Left cardiac atrium (tissue), 4 donors: ENCODE measurements around the gene C22orf31. TPM values are rescaled to one million over a fixed set of nuclear protein-coding genes. Genes with fewer than 3 reads are reported as not detected.

Experiments
- ATAC-seq, 2 donors: fragments of 200-7000 bp; cut with Tn5 transposase; one replicate each; pipeline ENCODE4 v1.9.1; 2020; ENCODE audit warnings: mild to moderate bottlenecking in 2 of 2, moderate library complexity in 2 of 2
- DNase-seq: peaks from one replicate; pipeline ENCODE4 v3.0.0-alpha.2; 2020
- intact Hi-C, 2 donors: fragments of 100-400 bp; cut with DNase I; formaldehyde crosslinking; loops; one replicate each; pipeline versions ENCODE4 v1.14.1 to v1.15.1; 2022 to 2023
- total RNA-seq, 2 donors: library from RNA; stranded (reverse); fragmentation: NEBNext Ultra II Directional; extraction: Animal tissue kit (Norgen Biotek cat#: 25700); gene quantifications; one replicate each; pipeline ENCODE4 v1.2.1, GENCODE V29; 2021
- donor health status: DM: no; HTN: yes; CAD: no.
- donor health status: DM: no; HTN: yes; CAD: no; lungs with severe emphysema.
- donor health status: DM: yes; HTN: yes; CAD: no.
- donor health status: Dilated cardiomyopathy.

Gene C22orf31
- total RNA-seq, 2 donors from 2014 or later, result not detected

- intact Hi-C loops, result no loop called here
- ATAC-seq, result no peak
- DNase-seq, result no peak
These were observed 49.6 kb downstream of the C22orf31 start for GRCh38 chr22:29012101-29012433.

- intact Hi-C loops, result no loop called here
- peak in 1 of 2 donors; percentile 35 for ATAC-seq
- DNase-seq, result no peak
These were observed 50.2 kb downstream of the C22orf31 start for GRCh38 chr22:29011240-29012100.

GRCh38 chr22:29009148-29009547 lies 52.5 kb downstream of the C22orf31 start:
- ATAC-seq, result peak; percentile 56 to 69

More at GRCh38 chr22:29009148-29009547, 52.5 kb downstream of the C22orf31 start:
- intact Hi-C loops, result no loop called here
- DNase-seq, result no peak

Other genes with a start within 250 kb of the C22orf31 start
- 1 to 10 TPM; 5.2 to 6.6 TPM for gene ZNRF3, start 178.3 kb downstream of the C22orf31 start, total RNA-seq
- gene KREMEN1, start 11.2 kb upstream of the C22orf31 start, total RNA-seq, result 10 to 100 TPM; 39.1 to 49.8 TPM
- gene EMID1, start 144.1 kb upstream of the C22orf31 start, total RNA-seq, result 1 to 10 TPM in 1 of 2 donors, under 1 TPM in 1; 0.52 to 1.8 TPM
- gene RHBDD3, start 206.2 kb upstream of the C22orf31 start, total RNA-seq, result 10 to 100 TPM; 15.6 to 19.0 TPM
- gene EWSR1, start 206.4 kb upstream of the C22orf31 start, total RNA-seq, result 100 to 1,000 TPM; 109 to 175 TPM
- gene GAS2L1, start 244.8 kb upstream of the C22orf31 start, total RNA-seq, result 10 to 100 TPM; 20.1 to 25.2 TPM